Stimulated activated CD8-positive, alpha-beta memory T cell treated with anti-CD3 and anti-CD28 coated beads, Interleukin-12 subunit alpha, Interleukin-12 subunit beta, amount 100 ng/mL, for 4 hours (primary cell): ENCODE results near the gene ACTR10.
"Not testable (repeated sequence)": the region's sequence is repeated elsewhere in the genome, so short reads cannot be mapped to it uniquely, and the experiment has no call there.

Source experiments
- DNase-seq: peaks from one replicate; pipeline ENCODE4 v3.0.0-alpha.2; 2020; ENCODE audit warnings: low read depth

ACTR10 gene

GRCh38 chr14:58216544-58216943 lies 16.6 kb downstream of the ACTR10 start:
- DNase-seq, result no peak

GRCh38 chr14:58227096-58227819 lies 27.3 kb downstream of the ACTR10 start:
- no peak for DNase-seq

- DNase-seq, result no peak
Observed at GRCh38 chr14:58238252-58239243, 38.6 kb downstream of the ACTR10 start.

GRCh38 chr14:58239244-58240195 lies 39.6 kb downstream of the ACTR10 start:
- peak; percentile 62 for DNase-seq

GRCh38 chr14:58243790-58244555 lies 44.0 kb downstream of the ACTR10 start:
- DNase-seq, result no peak

- DNase-seq, result peak; percentile 95
Observed at GRCh38 chr14:58244556-58245387, 44.8 kb downstream of the ACTR10 start, which contains the start of gene PSMA3. Gene PSMA3, plus strand, starts transcription at chr14:58244843. Its CDS starts 78 bp downstream, at chr14:58244921.

GRCh38 chr14:58245562-58245961 lies 45.6 kb downstream of the ACTR10 start:
- no peak for DNase-seq

GRCh38 chr14:58249611-58250010 lies 49.7 kb downstream of the ACTR10 start:
- no peak for DNase-seq

- DNase-seq, result no peak
Observed at GRCh38 chr14:58258156-58258555, 58.2 kb downstream of the ACTR10 start.

- DNase-seq, result not testable (repeated sequence)
Observed at GRCh38 chr14:58262005-58262404, 62.1 kb downstream of the ACTR10 start.

- no peak for DNase-seq
Observed at GRCh38 chr14:58265401-58265800, 65.5 kb downstream of the ACTR10 start.

GRCh38 chr14:58270628-58271027 lies 70.7 kb downstream of the ACTR10 start:
- DNase-seq, result no peak

GRCh38 chr14:58272588-58273372 lies 72.8 kb downstream of the ACTR10 start:
- no peak for DNase-seq

GRCh38 chr14:58274881-58275280 lies 74.9 kb downstream of the ACTR10 start:
- DNase-seq, result no peak

- DNase-seq, result no peak
Observed at GRCh38 chr14:58275527-58276190, 75.7 kb downstream of the ACTR10 start.

- DNase-seq, result no peak
Observed at GRCh38 chr14:58276208-58276607, 76.3 kb downstream of the ACTR10 start.

GRCh38 chr14:58278177-58278576 lies 78.2 kb downstream of the ACTR10 start:
- DNase-seq, result no peak

- no peak for DNase-seq
Observed at GRCh38 chr14:58280954-58281787, 81.2 kb downstream of the ACTR10 start.
